Tibial artery (tissue), 4 donors: Measurements from ENCODE around the gene GPRC5D.
A peak's percentile ranks its signal among the peaks of the same experiment; 100 is the strongest.

ENCODE experiments used
- DNase-seq, 2 donors: peaks; one replicate each; pipeline ENCODE4 v3.0.0-alpha.2; 2019
- H3K27ac ChIP-seq, 2 donors: fragments of 200-600 bp; sonication (generic) in 1 of 2; 1 replicate in 1 of 2; 2 replicates in 1 of 2; pipeline ENCODE4 v1.5.1; 2018 to 2019; ENCODE audit warnings: mild to moderate bottlenecking in 1 of 2
- H3K27me3 ChIP-seq, 2 donors: fragments of 200-600 bp; sonication (generic) in 1 of 2; one replicate each; pipeline versions ENCODE4 v1.5.1 to v1.6.0; 2016 to 2019
- H3K36me3 ChIP-seq, 3 donors: fragments of 200-600 bp; sonication (generic) in 2 of 3; one replicate each; pipeline ENCODE4 v1.5.1; 2016 to 2019; ENCODE audit warnings: mild to moderate bottlenecking in 2 of 3
- H3K4me1 ChIP-seq, 4 donors: fragments of 200-600 bp; sonication (generic) in 2 of 4; 1 replicate in 3 of 4; 2 replicates in 1 of 4; pipeline ENCODE4 v1.5.1; 2016 to 2019
- H3K4me3 ChIP-seq, 2 donors: fragments of 200-600 bp; sonication (generic) in 1 of 2; 1 replicate in 1 of 2; 2 replicates in 1 of 2; pipeline ENCODE4 v1.5.1; 2018 to 2019; ENCODE audit warnings: mild to moderate bottlenecking in 2 of 2
- H3K9me3 ChIP-seq, 3 donors: fragments of 200-600 bp; sonication (generic) in 1 of 3; one replicate each; pipeline ENCODE4 v1.5.1; 2016 to 2019
- intact Hi-C: fragments of 100-400 bp; cut with DNase I; formaldehyde crosslinking; loops from one replicate; pipeline ENCODE4 v1.15.0; 2023; ENCODE audit warnings: low total_unique reads
- TF ChIP-seq, protein P1 (sequence below), 2 experiments: fragments of 200-600 bp in 1 of 2; fragments of 450-650 bp in 1 of 2; IDR thresholded peaks; one replicate each; pipeline ENCODE4 v1.5.1; 2017 to 2019; ENCODE audit warnings: antibody characterized with exemption in 2 of 2, mild to moderate bottlenecking in 1 of 2, moderate library complexity in 1 of 2

Gene GPRC5D

DNA sequence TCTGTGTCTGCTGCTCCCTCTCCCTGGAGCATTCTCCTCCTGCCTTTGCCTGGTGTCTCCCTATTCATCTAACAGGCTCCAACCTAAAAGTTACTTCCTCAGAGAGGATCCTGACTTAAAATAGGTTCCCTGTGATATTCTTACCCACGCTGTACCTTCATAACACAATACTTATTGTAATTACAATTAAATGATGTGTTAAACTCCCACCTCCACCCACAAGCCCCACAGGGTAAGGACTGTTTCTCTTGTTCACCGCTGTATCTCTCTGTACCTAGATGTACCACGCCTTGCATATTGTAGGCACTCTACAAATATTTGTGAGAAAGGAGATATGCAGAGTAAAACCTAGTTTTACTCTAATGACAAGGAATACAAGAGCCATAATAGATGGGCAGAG, 43.1 kb upstream of the GPRC5D start:
- Histone ChIP-seq H3K36me3 (no peaks in the 10 kb centered on the region), H3K4me3 (no peak overlapping the region), H3K27ac (no peak overlapping the region), H3K9me3 (no peaks in the 10 kb centered on the region), H3K27me3 (no peaks in the 10 kb centered on the region), H3K4me1 (peaks cover 0 to 38% (median 24%) of the 10 kb centered on the region in 4 donors)
- intact Hi-C loops = no loop called here
- no peak for DNase-seq
- TF ChIP-seq, protein P1, sequence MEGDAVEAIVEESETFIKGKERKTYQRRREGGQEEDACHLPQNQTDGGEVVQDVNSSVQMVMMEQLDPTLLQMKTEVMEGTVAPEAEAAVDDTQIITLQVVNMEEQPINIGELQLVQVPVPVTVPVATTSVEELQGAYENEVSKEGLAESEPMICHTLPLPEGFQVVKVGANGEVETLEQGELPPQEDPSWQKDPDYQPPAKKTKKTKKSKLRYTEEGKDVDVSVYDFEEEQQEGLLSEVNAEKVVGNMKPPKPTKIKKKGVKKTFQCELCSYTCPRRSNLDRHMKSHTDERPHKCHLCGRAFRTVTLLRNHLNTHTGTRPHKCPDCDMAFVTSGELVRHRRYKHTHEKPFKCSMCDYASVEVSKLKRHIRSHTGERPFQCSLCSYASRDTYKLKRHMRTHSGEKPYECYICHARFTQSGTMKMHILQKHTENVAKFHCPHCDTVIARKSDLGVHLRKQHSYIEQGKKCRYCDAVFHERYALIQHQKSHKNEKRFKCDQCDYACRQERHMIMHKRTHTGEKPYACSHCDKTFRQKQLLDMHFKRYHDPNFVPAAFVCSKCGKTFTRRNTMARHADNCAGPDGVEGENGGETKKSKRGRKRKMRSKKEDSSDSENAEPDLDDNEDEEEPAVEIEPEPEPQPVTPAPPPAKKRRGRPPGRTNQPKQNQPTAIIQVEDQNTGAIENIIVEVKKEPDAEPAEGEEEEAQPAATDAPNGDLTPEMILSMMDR (IDR thresholded peaks at IDR 0.05) = no peak

DNA sequence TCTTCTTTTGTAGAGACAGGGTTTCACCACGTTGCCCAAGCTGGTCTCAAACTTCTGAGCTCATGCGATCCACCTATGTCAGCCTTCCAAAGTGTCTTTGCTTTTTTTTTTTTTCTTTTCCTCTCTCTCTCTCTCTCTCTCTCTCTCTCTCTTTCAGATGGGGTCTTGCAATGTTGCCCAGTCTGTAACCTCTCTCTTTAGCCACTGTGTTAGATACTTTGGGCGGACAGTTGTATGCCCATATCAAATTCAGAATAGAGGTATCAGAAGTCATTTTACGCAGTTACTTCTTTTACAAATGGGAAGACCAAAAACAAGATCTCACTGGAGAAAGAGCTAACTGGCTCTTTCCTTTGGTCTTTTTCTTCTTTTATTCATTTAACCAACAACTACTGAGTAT, 41.4 kb upstream of the GPRC5D start:
- Histone ChIP-seq H3K27me3 (no peaks in the 10 kb centered on the region), H3K9me3 (no peaks in the 10 kb centered on the region), H3K4me1 (peaks cover 0 to 28% (median 16%) of the 10 kb centered on the region in 4 donors), H3K36me3 (peaks cover 9 to 10% (median 10%) of the 10 kb centered on the region in 3 donors), H3K27ac (peak overlapping the region; percentile 10 to 50), H3K4me3 (no peak overlapping the region)
- intact Hi-C loops = no loop called here
- TF ChIP-seq, protein P1 (IDR thresholded peaks at IDR 0.05) = no peak
- no peak for DNase-seq

DNA sequence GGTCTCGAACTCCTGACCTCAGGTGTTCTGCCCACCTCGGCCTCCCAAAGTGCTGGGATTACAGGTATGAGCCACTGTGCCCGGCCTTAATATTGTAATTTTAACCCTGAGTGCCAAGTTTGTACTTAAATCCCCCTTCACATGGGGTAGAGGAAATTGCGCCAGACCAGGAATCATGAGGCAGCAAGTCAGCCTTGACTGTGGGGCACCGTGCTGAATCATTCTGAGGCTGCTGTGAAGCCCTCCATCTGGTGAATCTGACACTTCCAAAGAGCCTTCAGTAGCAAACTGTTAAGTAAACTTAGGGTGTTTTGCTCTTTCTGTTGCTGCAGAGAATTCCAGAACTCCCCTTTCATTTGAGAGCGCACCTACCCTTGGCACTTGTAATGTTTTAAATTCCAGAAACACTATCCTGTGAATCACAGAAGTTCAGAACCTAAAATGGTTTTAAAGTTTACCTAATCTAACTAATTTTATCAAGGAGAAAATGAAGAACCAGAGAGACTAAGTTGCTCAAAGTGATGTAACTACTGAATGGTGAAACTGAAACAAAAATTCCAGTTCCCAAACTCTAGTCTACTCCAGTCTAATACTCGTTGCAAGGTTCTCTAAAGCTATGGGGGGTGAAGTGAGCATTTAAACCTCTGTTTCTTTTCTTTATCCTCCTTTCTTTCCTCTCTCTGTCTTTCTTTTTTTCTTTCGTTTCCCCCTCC, 40.6 kb upstream of the GPRC5D start:
- Histone ChIP-seq H3K4me1 (peaks cover 0 to 21% (median 9%) of the 10 kb centered on the region in 4 donors), H3K27me3 (no peaks in the 10 kb centered on the region), H3K4me3 (no peak overlapping the region), H3K36me3 (peaks cover 15 to 18% (median 16%) of the 10 kb centered on the region in 3 donors), H3K9me3 (no peaks in the 10 kb centered on the region), H3K27ac (peak overlapping the region; percentile 10 to 50)
- DNase-seq = peak; percentile 66 to 74
- intact Hi-C loops = no loop called here
- TF ChIP-seq, protein P1 (IDR thresholded peaks at IDR 0.05) = no peak

DNA sequence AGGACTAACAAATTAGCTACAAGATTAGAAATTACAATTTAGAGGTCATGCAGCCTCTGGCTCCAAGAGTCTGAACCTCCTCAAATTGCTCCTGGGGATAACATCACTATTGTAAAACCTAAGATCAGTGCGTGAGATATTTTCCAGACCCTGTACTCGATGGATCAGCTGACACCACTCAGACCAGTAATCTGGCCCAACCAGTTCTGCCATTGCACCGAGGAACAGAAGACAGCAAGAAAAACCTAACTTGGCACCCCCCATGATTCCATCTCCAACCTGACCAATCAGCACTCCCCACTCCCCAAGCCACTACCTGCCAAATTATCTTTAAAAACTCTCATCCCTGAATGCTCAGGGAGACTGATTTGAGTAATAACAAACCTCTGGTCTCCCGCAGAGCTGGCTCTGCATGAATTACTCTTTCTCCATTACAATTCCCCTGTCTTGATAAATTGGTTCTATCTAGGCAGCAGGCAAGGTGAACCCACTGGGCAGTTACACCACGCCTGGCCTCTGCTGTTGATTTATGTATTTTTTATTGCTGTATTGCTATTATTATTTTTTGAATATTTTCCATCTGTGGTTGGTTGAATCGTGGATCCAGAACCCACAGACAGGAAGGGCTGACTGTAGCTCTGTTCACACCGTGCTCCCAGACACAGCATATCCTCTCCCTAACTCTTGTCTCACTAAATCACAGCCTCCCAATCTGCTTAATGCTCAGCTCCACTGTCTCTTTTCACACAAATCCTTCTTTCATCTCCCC, 38.9 kb upstream of the GPRC5D start:
- H3K4me1 ChIP-seq = peaks cover 0 to 17% (median 2%) of the 10 kb centered on the region in 4 donors
- no peaks in the 10 kb centered on the region for H3K27me3 ChIP-seq
- intact Hi-C loops = no loop called here
- no peaks in the 10 kb centered on the region for H3K9me3 ChIP-seq
- TF ChIP-seq, protein P1 (IDR thresholded peaks at IDR 0.05) = no peak
- no peak overlapping the region for H3K4me3 ChIP-seq
- H3K27ac ChIP-seq = peak overlapping the region in 1 of 2 donors; percentile 40
- H3K36me3 ChIP-seq = peaks cover 26 to 35% (median 29%) of the 10 kb centered on the region in 3 donors
- DNase-seq = no peak

DNA sequence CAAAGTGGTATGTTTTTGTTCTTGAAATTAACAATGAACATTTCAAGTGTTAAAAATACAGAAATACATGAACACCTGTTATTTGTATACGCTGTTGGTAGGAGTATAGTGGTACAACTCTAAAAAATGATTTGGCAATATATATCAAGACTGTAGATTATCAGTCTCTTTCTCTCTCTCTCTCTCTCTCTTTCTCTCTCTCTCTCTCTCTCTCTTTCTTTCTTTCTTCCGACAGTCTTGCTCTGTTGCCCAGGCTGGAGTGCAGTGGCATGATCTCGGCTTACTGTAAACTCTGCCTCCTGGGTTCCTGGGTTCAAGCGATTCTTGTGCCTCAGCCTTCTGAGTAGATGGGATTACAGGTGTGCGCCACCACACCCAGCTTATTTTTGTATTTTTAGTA, 35.5 kb upstream of the GPRC5D start:
- no peaks in the 10 kb centered on the region for H3K9me3 ChIP-seq
- DNase-seq = no peak
- H3K27me3 ChIP-seq = no peaks in the 10 kb centered on the region
- H3K27ac ChIP-seq = no peak overlapping the region
- H3K4me3 ChIP-seq = no peak overlapping the region
- H3K4me1 ChIP-seq = peaks cover 0 to 12% (median 2%) of the 10 kb centered on the region in 4 donors
- peaks cover 32 to 51% (median 34%) of the 10 kb centered on the region in 3 donors for H3K36me3 ChIP-seq
- intact Hi-C loops = no loop called here
- TF ChIP-seq, protein P1 (IDR thresholded peaks at IDR 0.05) = no peak
